ENCODE data around the gene IRX1. TPM values are rescaled to one million over a fixed set of nuclear protein-coding genes. Genes with fewer than 3 reads are reported as not detected.

The IRX1 gene
- total and polyA plus RNA-seq, 2 of the 8 experiments (the other 6 are each of a cell fraction or from before 2014, with no cell fraction given), result 2.6 to 3.9 TPM

GRCh38 chr5:3564116-3564515 lies 31.5 kb upstream of the IRX1 start:
- H4K8ac ChIP-seq (ENCODE audit: extremely low read depth, insufficient read depth, low read length), result no peak overlapping the region
- H3K9me3 ChIP-seq (ENCODE audit: insufficient read depth in 2 of 2, low read depth in 1 of 2, low read length in 1 of 2), result peaks cover 12 to 15% of the 10 kb centered on the region in 2 experiments; a peak in 3 of 4 replicates
- H2BK15ac ChIP-seq (ENCODE audit: low read length), result no peak overlapping the region
- H3K56ac ChIP-seq (replicated peaks; ENCODE audit: insufficient read length, low read depth, low read length), result no peak overlapping the region
- no peaks in the 10 kb centered on the region for H3K79me2 ChIP-seq (ENCODE audit: control insufficient read depth in 1 of 2, insufficient read depth in 2 of 2, low read length in 2 of 2)
- H4K20me1 ChIP-seq (replicated peaks in 1 of 2; ENCODE audit: control insufficient read depth in 1 of 2, insufficient read depth in 2 of 2, low read length in 2 of 2), result no peaks in the 10 kb centered on the region
- CTCF ChIA-PET (ENCODE audit: partially characterized antibody), result no interaction called here
- H2BK20ac ChIP-seq (ENCODE audit: low read length), result no peak overlapping the region
- FAIRE-seq, result no peak
- no peak overlapping the region for H2BK5ac ChIP-seq (ENCODE audit: low read depth, low read length)
- H3K27ac ChIP-seq (ENCODE audit: low read depth, low read length), result no peak overlapping the region
- H3K14ac ChIP-seq (ENCODE audit: insufficient read length), result no peak overlapping the region
- 95% methylated on average over 2 of the region's 2 CpGs; no CpG with 5 or more reads in 1 of the 2 experiments for WGBS, 2 experiments (ENCODE audit: extremely low coverage in 1 of 2, insufficient coverage in 1 of 2, insufficient read length in 1 of 2, insufficient replicate concordance in 2 of 2, low coverage in 1 of 2, low lambda C conversion rate in 2 of 2, missing lambda C conversion rate in 1 of 2)
- POLR2A ChIA-PET (ENCODE audit: partially characterized antibody), result no interaction called here
- H4K5ac ChIP-seq (ENCODE audit: insufficient read length, low read depth, low read length), result no peak overlapping the region
- H3K4me3 ChIP-seq (ENCODE audit: extremely low read depth in 1 of 4, insufficient read depth in 2 of 4, low read depth in 3 of 4, low read length in 4 of 4), result no peak overlapping the region
- no peak overlapping the region for H3K9ac ChIP-seq (replicated peaks in 1 of 4; ENCODE audit: extremely low read depth in 1 of 4, low read depth in 3 of 4, low read length in 3 of 4)
- no peaks in the 10 kb centered on the region for H3K4me1 ChIP-seq (replicated peaks in 1 of 4; ENCODE audit: control insufficient read depth in 3 of 4, insufficient read depth in 4 of 4, low read length in 3 of 4)
- H3K18ac ChIP-seq (ENCODE audit: extremely low read depth, low read length), result no peak overlapping the region
- no peaks in the 10 kb centered on the region for H3K79me1 ChIP-seq (ENCODE audit: low read depth, low read length)
- no peak overlapping the region for H2BK120ac ChIP-seq (replicated peaks; ENCODE audit: low read depth, low read length)
- no peaks in the 10 kb centered on the region for H3K27me3 ChIP-seq (replicated peaks in 1 of 4; ENCODE audit: control insufficient read depth in 3 of 4, extremely low read depth in 1 of 4, insufficient read depth in 3 of 4, low read length in 3 of 4)
- no peak overlapping the region for H4K91ac ChIP-seq (replicated peaks; ENCODE audit: insufficient read length, low read length)
- no peak overlapping the region for H2AFZ ChIP-seq (ENCODE audit: low read length)
- no peaks in the 10 kb centered on the region for H3K36me3 ChIP-seq (ENCODE audit: control insufficient read depth in 2 of 4, insufficient read depth in 4 of 4, low read length in 3 of 4)
- no peak overlapping the region for H3K4me2 ChIP-seq (ENCODE audit: insufficient read depth in 1 of 2, low read depth in 2 of 2, low read length in 2 of 2)
- no peaks in the 10 kb centered on the region for H3K23me2 ChIP-seq (ENCODE audit: low read depth, low read length)
- no peak for DNase-seq (ENCODE audit: low read depth in 1 of 2, low spot score in 2 of 2)
- no peak overlapping the region for H2AK5ac ChIP-seq (ENCODE audit: low read depth, low read length)
- no peak overlapping the region for H3K23ac ChIP-seq (ENCODE audit: insufficient read length)
- no peak for TF ChIP-seq RXRA (IDR thresholded peaks at IDR 0.05; ENCODE audit: insufficient read depth, low read depth, low read length)
- no peak for TF ChIP-seq ASH2L (IDR thresholded peaks at IDR 0.05; ENCODE audit: low read length)
- no peak for TF ChIP-seq BACH1 (IDR thresholded peaks at IDR 0.05; ENCODE audit: low read length)
- TF ChIP-seq POLR2A (IDR thresholded peaks at IDR 0.05; ENCODE audit: control extremely low read depth in 1 of 2, low read depth in 2 of 2, low read length in 2 of 2), result no peak
- TF ChIP-seq MAX (IDR thresholded peaks at IDR 0.05), result no peak
- TF ChIP-seq TAF7 (optimal IDR thresholded peaks at IDR 0.05; ENCODE audit: borderline replicate concordance, low read depth, low read length), result no peak
- TF ChIP-seq FOSL1 (IDR thresholded peaks at IDR 0.05; ENCODE audit: insufficient read depth, low read depth, low read length), result no peak
- no peak for TF ChIP-seq SRF (IDR thresholded peaks at IDR 0.05; ENCODE audit: low read depth, low read length)
- H3K4ac ChIP-seq (replicated peaks; ENCODE audit: insufficient read length, low read depth, low read length), result no peak overlapping the region
- H2BK12ac ChIP-seq (ENCODE audit: low read depth, low read length), result no peak overlapping the region
